HepG2 (cell line): Measurements from ENCODE around the gene NAA35. TPM values are rescaled to one million over a fixed set of nuclear protein-coding genes. Genes with fewer than 3 reads are reported as not detected.

ENCODE experiments used
- ATAC-seq: fragments of 200-7000 bp; cut with Tn5 transposase; 3 replicates; pipeline ENCODE4 v1.9.1; 2020; ENCODE audit warnings: mild to moderate bottlenecking, moderate library complexity
- BruUV-seq: library from RNA; stranded (reverse); fragments of 400-500 nt; replicated peaks from 2 replicates; lab custom pipeline; 2021; lab: Mats Ljungman, UMichigan
- CTCF ChIA-PET: fragments of 300-600 bp; formaldehyde crosslinking; extraction: SDS; loops from one replicate; lab custom pipeline; 2021; ENCODE audit warnings: low total read pairs, inconsistent platforms, low intra/inter-chr PET ratio; lab: Yijun Ruan, JAX
- POLR2A ChIA-PET: fragments of 350-600 bp; sonication (Branson Sonifier 250); formaldehyde crosslinking; loops from one replicate; lab custom pipeline; 2020; ENCODE audit warnings: antibody characterized with exemption, inconsistent platforms; lab: Yijun Ruan, JAX
- DNase-seq: peaks from one replicate; pipeline ENCODE4 v3.0.0-alpha.2; 2015; ENCODE audit warnings: low spot score
- FAIRE-seq: peaks from 3 replicates; lab custom pipeline; 2011; peaks lifted over from hg19 to GRCh38; lab: Jason Lieb, UNC
- H2AFZ ChIP-seq: one replicate; pipeline ENCODE4 v1.6.1; 2011; ENCODE audit warnings: low read length, inconsistent platforms
- H3K27ac ChIP-seq: fragments of 300-600 bp; 3 replicates; pipeline ENCODE4 v1.8.0; 2011; ENCODE audit warnings: mixed run types, mild to moderate bottlenecking, mixed read lengths, low read length, inconsistent platforms; ENCODE audit not compliant: insufficient read depth; ENCODE audit errors: extremely low read length
- H3K27me3 ChIP-seq, 2 experiments: fragments of 200-600 bp in 1 of 2; 2 replicates in 1 of 2; 3 replicates in 1 of 2; pipeline versions ENCODE4 v1.6.0 to v1.8.0; 2011; ENCODE audit warnings: low read length in 2 of 2, mild to moderate bottlenecking in 2 of 2, moderate library complexity in 2 of 2, inconsistent platforms in 1 of 2; ENCODE audit not compliant: insufficient read depth in 2 of 2, control insufficient read depth in 1 of 2
- H3K36me3 ChIP-seq, 2 experiments: fragments of 200-600 bp in 1 of 2; replicated peaks in 1 of 2; 2 replicates in 1 of 2; 3 replicates in 1 of 2; pipeline versions ENCODE4 v1.5.1 to v1.8.0; 2011; ENCODE audit warnings: low read length in 2 of 2, inconsistent platforms in 1 of 2; ENCODE audit not compliant: insufficient read depth in 2 of 2, control insufficient read depth in 1 of 2
- H3K4me1 ChIP-seq: 2 replicates; pipeline ENCODE4 v1.5.1; 2012; ENCODE audit warnings: low read length, inconsistent platforms; ENCODE audit not compliant: insufficient read depth
- H3K4me2 ChIP-seq: 2 replicates; pipeline ENCODE4 v1.6.0; 2011; ENCODE audit warnings: low read depth, low read length, inconsistent platforms
- H3K4me3 ChIP-seq, 3 experiments: fragments of 200-600 bp in 1 of 3; sonication (generic), shearing (Covaris generic) in 1 of 3; replicated peaks in 1 of 3; 2 replicates each; pipeline ENCODE4 v1.5.1; 2011 to 2016; ENCODE audit warnings: low read length in 3 of 3, inconsistent platforms in 2 of 3, low read depth in 2 of 3, mild to moderate bottlenecking in 2 of 3, control low read depth in 1 of 3, mixed read lengths in 1 of 3; ENCODE audit not compliant: insufficient read depth in 1 of 3
- H3K79me2 ChIP-seq: one replicate; pipeline ENCODE4 v1.6.1; 2011; ENCODE audit warnings: low read length, inconsistent platforms; ENCODE audit not compliant: insufficient read depth
- H3K9ac ChIP-seq: 2 replicates; pipeline ENCODE4 v1.6.0; 2011; ENCODE audit warnings: mild to moderate bottlenecking, low read depth, low read length, inconsistent platforms; ENCODE audit not compliant: insufficient read depth
- H3K9me3 ChIP-seq: 2 replicates; pipeline ENCODE4 v1.5.1; 2012; ENCODE audit warnings: mild to moderate bottlenecking, low read length
- H4K20me1 ChIP-seq: 2 replicates; pipeline ENCODE4 v1.6.0; 2011; ENCODE audit warnings: inconsistent platforms, mild to moderate bottlenecking, low read length, moderate library complexity; ENCODE audit not compliant: insufficient read depth
- ARNTL ChIP-seq: sonication (generic); formaldehyde crosslinking; IDR thresholded peaks from 2 replicates; pipeline ENCODE4 v1.4.0; 2020; ENCODE audit warnings: mild to moderate bottlenecking, missing genetic modification reagents
- MXD4 ChIP-seq: IDR thresholded peaks from 2 replicates; pipeline ENCODE4 v1.6.1; 2016; ENCODE audit warnings: mild to moderate bottlenecking, missing biosample characterization, missing genetic modification reagents
- NFIB ChIP-seq: sonication (generic); formaldehyde crosslinking; IDR thresholded peaks from 2 replicates; pipeline ENCODE4 v1.9.0; 2021; ENCODE audit warnings: missing genetic modification reagents, mild to moderate bottlenecking, borderline replicate concordance
- ONECUT2 ChIP-seq: sonication (generic); formaldehyde crosslinking; IDR thresholded peaks from 2 replicates; pipeline ENCODE4 v1.4.0; 2020; ENCODE audit warnings: missing genetic modification reagents
- RFXANK ChIP-seq: IDR thresholded peaks from 2 replicates; pipeline ENCODE4 v1.6.1; 2016
- STAG1 ChIP-seq: sonication (generic); formaldehyde crosslinking; IDR thresholded peaks from 2 replicates; pipeline ENCODE4 v1.4.0; 2020; ENCODE audit warnings: missing genetic modification reagents
- U2AF1 ChIP-seq: fragments of 200-400 bp; formaldehyde crosslinking; optimal IDR thresholded peaks from 2 replicates; pipeline ENCODE3; 2017; ENCODE audit warnings: mild to moderate bottlenecking, low read depth, low read length
- ZBTB3 ChIP-seq: sonication (generic); formaldehyde crosslinking; IDR thresholded peaks from 2 replicates; pipeline ENCODE4 v1.4.0; 2020; ENCODE audit warnings: low read depth, mild to moderate bottlenecking, moderate library complexity, missing genetic modification reagents, borderline replicate concordance
- ZBTB8A ChIP-seq: sonication (generic); formaldehyde crosslinking; IDR thresholded peaks from 2 replicates; pipeline ENCODE4 v1.4.0; 2020; ENCODE audit warnings: mild to moderate bottlenecking, low read depth, missing genetic modification reagents, borderline replicate concordance
- ZFP36 ChIP-seq: fragments of 150-350 bp; IDR thresholded peaks from 2 replicates; pipeline ENCODE4 v1.6.1; 2018; ENCODE audit warnings: borderline replicate concordance, low read length, low read depth; ENCODE audit not compliant: partially characterized antibody
- ZFYVE20 ChIP-seq: sonication (generic); formaldehyde crosslinking; IDR thresholded peaks from 2 replicates; pipeline ENCODE4 v1.8.0; 2023; ENCODE audit warnings: low read depth, mild to moderate bottlenecking, moderate library complexity, missing genetic modification reagents, borderline replicate concordance
- ZNF124 ChIP-seq: sonication (generic); formaldehyde crosslinking; IDR thresholded peaks from 2 replicates; pipeline ENCODE4 v1.4.0; 2020; ENCODE audit warnings: missing genetic modification reagents
- ZNF260 ChIP-seq: sonication (generic); formaldehyde crosslinking; IDR thresholded peaks from 2 replicates; pipeline ENCODE4 v1.4.0; 2020; ENCODE audit warnings: missing genetic modification reagents, low read depth, mild to moderate bottlenecking, borderline replicate concordance
- ZNF34 ChIP-seq: sonication (generic); formaldehyde crosslinking; IDR thresholded peaks from 2 replicates; pipeline ENCODE4 v1.4.0; 2020; ENCODE audit warnings: mild to moderate bottlenecking, missing genetic modification reagents, borderline replicate concordance
- ZNF354B ChIP-seq: sonication (generic); formaldehyde crosslinking; IDR thresholded peaks from 2 replicates; pipeline ENCODE4 v1.8.0; 2022; ENCODE audit warnings: mild to moderate bottlenecking, missing genetic modification reagents
- ZNF589 ChIP-seq: sonication (generic); formaldehyde crosslinking; conservative IDR thresholded peaks from 2 replicates; pipeline ENCODE4 v1.8.0; 2022; ENCODE audit warnings: mild to moderate bottlenecking, moderate library complexity, missing genetic modification reagents
- WGBS: methylation state at CpG from one replicate; pipeline ENCODE4 v1.1.6; 2017; ENCODE audit warnings: low lambda C conversion rate; 5-methylcytosine and 5-hydroxymethylcytosine counted together
- in situ Hi-C: cut with HindIII; loops from 2 replicates; pipeline ENCODE4 v1.10.0; 2017; ENCODE audit warnings: low pct_unique_long_range_greater_than_20kb; ENCODE audit not compliant: extremely low pct_ligation_motif_present
- intact Hi-C: fragments of 100-400 bp; cut with micrococcal nuclease; formaldehyde crosslinking; loops from one replicate; pipeline ENCODE4 v1.10.0; 2022; ENCODE audit not compliant: unreplicated experiment
- polyA plus RNA-seq, 8 experiments: library from polyadenylated mRNA; depleted of rRNA in 3 of 8; stranded (reverse) in 7 of 8; unstranded in 1 of 8; fragments of >200 nt; fragmentation: Illumina TruSeq in 4 of 8; extraction: Trizol in 4 of 8; gene quantifications; 2 replicates each; pipeline versions ENCODE4 v1.2.1 to v1.2.3, GENCODE V29; 2011 to 2016; ENCODE audit warnings: low read depth in 4 of 8, missing spikeins in 1 of 8, mixed read lengths in 1 of 8; ENCODE audit not compliant: insufficient read depth in 1 of 8
- total RNA-seq, 5 experiments: library from RNA; depleted of rRNA; stranded (reverse); fragments of >200 nt; fragmentation: Illumina TruSeq; extraction: Trizol; gene quantifications; 2 replicates each; pipeline ENCODE4 v1.2.3, GENCODE V29; 2016; ENCODE audit warnings: low read depth in 1 of 5
- TF ChIP-seq, protein P1 (sequence below): fragments of 450-650 bp; IDR thresholded peaks from 2 replicates; pipeline ENCODE4 v1.6.1; 2016
- TF ChIP-seq, protein P2 (sequence below): IDR thresholded peaks from 2 replicates; pipeline ENCODE4 v1.6.1; 2016; ENCODE audit warnings: missing compliant biosample characterization, missing genetic modification reagents, borderline replicate concordance
- TF ChIP-seq, protein P3 (sequence below): sonication (generic); formaldehyde crosslinking; IDR thresholded peaks from 2 replicates; pipeline ENCODE4 v1.9.0; 2021; ENCODE audit warnings: missing genetic modification reagents, mild to moderate bottlenecking, borderline replicate concordance
- TF ChIP-seq, protein P4 (sequence below): sonication (generic); formaldehyde crosslinking; IDR thresholded peaks from 2 replicates; pipeline ENCODE4 v1.8.1; 2022; ENCODE audit warnings: mild to moderate bottlenecking, missing genetic modification reagents

The NAA35 gene
- total and polyA plus RNA-seq, 2 of the 13 experiments (the other 11 are each of a cell fraction or from before 2014, with no cell fraction given): 21.6 to 28.9 TPM

DNA sequence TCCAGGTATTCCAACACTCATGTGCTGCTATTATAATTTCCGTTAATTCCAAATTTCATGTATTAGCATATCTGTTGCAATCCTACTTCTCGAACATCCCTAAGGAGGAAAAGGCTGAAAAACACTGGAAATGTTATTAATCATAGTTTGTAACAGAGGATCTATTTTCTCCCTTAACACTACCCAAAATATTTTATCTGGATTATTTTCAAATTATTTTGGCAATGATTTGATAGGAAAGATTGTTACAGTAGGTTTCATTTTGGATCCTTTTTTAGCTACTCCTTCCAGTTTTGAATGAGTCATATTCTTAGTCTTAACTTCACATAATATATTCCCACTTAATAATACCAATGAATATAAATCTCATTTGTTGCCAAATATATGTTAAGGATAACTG is 13.9 kb upstream of the NAA35 start:
- ChIA-PET CTCF (no interaction called here), POLR2A (no interaction called here)
- TF ChIP-seq STAG1 (CRISPR knock-in tag) (no peak), NFIB (no peak), ONECUT2 (CRISPR knock-in tag) (no peak), ZFP36 (no peak), ZNF589 (CRISPR knock-in tag) (no peak), U2AF1 (no peak), MXD4 (no peak), ZBTB3 (CRISPR knock-in tag) (no peak), ZNF354B (CRISPR knock-in tag) (no peak), ZNF124 (CRISPR knock-in tag) (no peak), ZNF34 (CRISPR knock-in tag) (no peak), ARNTL (CRISPR knock-in tag) (no peak), ZNF260 (CRISPR knock-in tag) (no peak), ZBTB8A (no peak), ZFYVE20 (CRISPR knock-in tag) (no peak), RFXANK (CRISPR knock-in tag) (no peak)
- TF ChIP-seq, protein P1, sequence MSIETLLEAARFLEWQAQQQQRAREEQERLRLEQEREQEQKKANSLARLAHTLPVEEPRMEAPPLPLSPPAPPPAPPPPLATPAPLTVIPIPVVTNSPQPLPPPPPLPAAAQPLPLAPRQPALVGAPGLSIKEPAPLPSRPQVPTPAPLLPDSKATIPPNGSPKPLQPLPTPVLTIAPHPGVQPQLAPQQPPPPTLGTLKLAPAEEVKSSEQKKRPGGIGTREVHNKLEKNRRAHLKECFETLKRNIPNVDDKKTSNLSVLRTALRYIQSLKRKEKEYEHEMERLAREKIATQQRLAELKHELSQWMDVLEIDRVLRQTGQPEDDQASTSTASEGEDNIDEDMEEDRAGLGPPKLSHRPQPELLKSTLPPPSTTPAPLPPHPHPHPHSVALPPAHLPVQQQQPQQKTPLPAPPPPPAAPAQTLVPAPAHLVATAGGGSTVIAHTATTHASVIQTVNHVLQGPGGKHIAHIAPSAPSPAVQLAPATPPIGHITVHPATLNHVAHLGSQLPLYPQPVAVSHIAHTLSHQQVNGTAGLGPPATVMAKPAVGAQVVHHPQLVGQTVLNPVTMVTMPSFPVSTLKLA: no peak
- TF ChIP-seq, protein P2, sequence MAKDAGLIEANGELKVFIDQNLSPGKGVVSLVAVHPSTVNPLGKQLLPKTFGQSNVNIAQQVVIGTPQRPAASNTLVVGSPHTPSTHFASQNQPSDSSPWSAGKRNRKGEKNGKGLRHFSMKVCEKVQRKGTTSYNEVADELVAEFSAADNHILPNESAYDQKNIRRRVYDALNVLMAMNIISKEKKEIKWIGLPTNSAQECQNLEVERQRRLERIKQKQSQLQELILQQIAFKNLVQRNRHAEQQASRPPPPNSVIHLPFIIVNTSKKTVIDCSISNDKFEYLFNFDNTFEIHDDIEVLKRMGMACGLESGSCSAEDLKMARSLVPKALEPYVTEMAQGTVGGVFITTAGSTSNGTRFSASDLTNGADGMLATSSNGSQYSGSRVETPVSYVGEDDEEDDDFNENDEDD (CRISPR knock-in tag): no peak
- TF ChIP-seq, protein P3, sequence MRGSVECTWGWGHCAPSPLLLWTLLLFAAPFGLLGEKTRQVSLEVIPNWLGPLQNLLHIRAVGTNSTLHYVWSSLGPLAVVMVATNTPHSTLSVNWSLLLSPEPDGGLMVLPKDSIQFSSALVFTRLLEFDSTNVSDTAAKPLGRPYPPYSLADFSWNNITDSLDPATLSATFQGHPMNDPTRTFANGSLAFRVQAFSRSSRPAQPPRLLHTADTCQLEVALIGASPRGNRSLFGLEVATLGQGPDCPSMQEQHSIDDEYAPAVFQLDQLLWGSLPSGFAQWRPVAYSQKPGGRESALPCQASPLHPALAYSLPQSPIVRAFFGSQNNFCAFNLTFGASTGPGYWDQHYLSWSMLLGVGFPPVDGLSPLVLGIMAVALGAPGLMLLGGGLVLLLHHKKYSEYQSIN (CRISPR knock-in tag): no peak
- TF ChIP-seq, protein P4, sequence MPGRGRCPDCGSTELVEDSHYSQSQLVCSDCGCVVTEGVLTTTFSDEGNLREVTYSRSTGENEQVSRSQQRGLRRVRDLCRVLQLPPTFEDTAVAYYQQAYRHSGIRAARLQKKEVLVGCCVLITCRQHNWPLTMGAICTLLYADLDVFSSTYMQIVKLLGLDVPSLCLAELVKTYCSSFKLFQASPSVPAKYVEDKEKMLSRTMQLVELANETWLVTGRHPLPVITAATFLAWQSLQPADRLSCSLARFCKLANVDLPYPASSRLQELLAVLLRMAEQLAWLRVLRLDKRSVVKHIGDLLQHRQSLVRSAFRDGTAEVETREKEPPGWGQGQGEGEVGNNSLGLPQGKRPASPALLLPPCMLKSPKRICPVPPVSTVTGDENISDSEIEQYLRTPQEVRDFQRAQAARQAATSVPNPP (CRISPR knock-in tag): no peak
- no peaks in the 10 kb centered on the region for H3K36me3 ChIP-seq
- H3K9ac ChIP-seq: no peak overlapping the region
- H3K27me3 ChIP-seq: no peaks in the 10 kb centered on the region; a peak in 1 of 5 replicates
- no peaks in the 10 kb centered on the region for H3K9me3 ChIP-seq
- no peaks in the 10 kb centered on the region for H4K20me1 ChIP-seq
- intact Hi-C loops (no loop called here), in situ Hi-C loops (no loop called here)
- H2AFZ ChIP-seq: no peak overlapping the region
- no peaks in the 10 kb centered on the region for H3K4me1 ChIP-seq
- H3K79me2 ChIP-seq: no peaks in the 10 kb centered on the region
- H3K27ac ChIP-seq: no peak overlapping the region
- DNase-seq (no peak), FAIRE-seq (no peak), ATAC-seq (no peak)
- BruUV-seq: no TSS peak
- 20% methylated on average over 2 of the region's 2 CpGs for WGBS
- H3K4me3 ChIP-seq: no peak overlapping the region
- no peak overlapping the region for H3K4me2 ChIP-seq
